ENCODE results near the gene DHX35.

DHX35 gene

DNA sequence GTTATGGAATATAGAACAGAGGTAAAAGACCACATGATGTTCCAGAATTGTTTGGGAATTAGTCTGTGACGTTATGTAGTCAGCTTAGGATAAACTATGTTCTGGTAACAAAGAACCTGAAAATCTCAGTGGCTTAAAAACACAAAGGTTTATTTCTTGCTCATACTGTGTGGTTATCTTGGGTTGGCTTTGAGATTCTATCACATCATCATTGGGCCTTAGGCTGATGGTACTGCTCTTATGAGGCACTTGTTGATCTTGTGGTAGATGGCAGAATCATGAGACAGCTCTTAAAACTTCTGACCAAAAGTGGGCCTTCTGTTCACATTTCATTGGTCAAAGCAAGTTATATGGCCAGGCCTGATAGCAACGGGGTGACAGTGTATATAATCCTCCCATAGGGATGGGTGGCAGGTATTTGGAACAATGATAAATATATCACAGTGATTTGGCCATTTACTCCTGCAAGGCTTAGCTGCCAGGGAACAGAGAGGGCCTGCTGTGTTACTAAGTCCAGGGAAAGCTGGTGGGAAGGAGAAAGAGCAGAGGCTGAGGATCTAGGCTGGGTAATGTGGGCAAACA lies 13.5 kb downstream of the DHX35 start:
- ChIA-PET POLR2A (no interaction called here), CTCF (no interaction called here)
- TF ChIP-seq FOXM1 (IDR thresholded peaks at IDR 0.05; ENCODE audit: borderline replicate concordance) (no peak), SUZ12 (IDR thresholded peaks at IDR 0.05) (no peak), BHLHE40 (IDR thresholded peaks at IDR 0.05; ENCODE audit: borderline replicate concordance) (no peak), TARDBP (IDR thresholded peaks at IDR 0.05) (no peak), ARNT (IDR thresholded peaks at IDR 0.05) (no peak), FOXA1 (IDR thresholded peaks at IDR 0.05) (no peak), L3MBTL2 (conservative IDR thresholded peaks at IDR 0.05) (no peak), NFRKB (IDR thresholded peaks at IDR 0.05) (no peak), HDGF (IDR thresholded peaks at IDR 0.05; ENCODE audit: borderline replicate concordance) (no peak), FOXK2 (IDR thresholded peaks at IDR 0.05) (no peak), SP1 (IDR thresholded peaks at IDR 0.05) (no peak)
- TF ChIP-seq, protein P1, sequence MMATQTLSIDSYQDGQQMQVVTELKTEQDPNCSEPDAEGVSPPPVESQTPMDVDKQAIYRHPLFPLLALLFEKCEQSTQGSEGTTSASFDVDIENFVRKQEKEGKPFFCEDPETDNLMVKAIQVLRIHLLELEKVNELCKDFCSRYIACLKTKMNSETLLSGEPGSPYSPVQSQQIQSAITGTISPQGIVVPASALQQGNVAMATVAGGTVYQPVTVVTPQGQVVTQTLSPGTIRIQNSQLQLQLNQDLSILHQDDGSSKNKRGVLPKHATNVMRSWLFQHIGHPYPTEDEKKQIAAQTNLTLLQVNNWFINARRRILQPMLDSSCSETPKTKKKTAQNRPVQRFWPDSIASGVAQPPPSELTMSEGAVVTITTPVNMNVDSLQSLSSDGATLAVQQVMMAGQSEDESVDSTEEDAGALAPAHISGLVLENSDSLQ (IDR thresholded peaks at IDR 0.05) = no peak
- DNase-seq (ENCODE audit: extremely low spot score) = no peak

- no peak for DNase-seq (ENCODE audit: extremely low spot score)
- no peak for TF ChIP-seq FOXM1 (IDR thresholded peaks at IDR 0.05; ENCODE audit: borderline replicate concordance)
- TF ChIP-seq L3MBTL2 (conservative IDR thresholded peaks at IDR 0.05) = no peak
- TF ChIP-seq BHLHE40 (IDR thresholded peaks at IDR 0.05; ENCODE audit: borderline replicate concordance) = no peak
- TF ChIP-seq FOXK2 (IDR thresholded peaks at IDR 0.05) = no peak
- no peak for TF ChIP-seq SP1 (IDR thresholded peaks at IDR 0.05)
- TF ChIP-seq HDGF (IDR thresholded peaks at IDR 0.05; ENCODE audit: borderline replicate concordance) = no peak
- no peak for TF ChIP-seq SUZ12 (IDR thresholded peaks at IDR 0.05)
- no peak for TF ChIP-seq TARDBP (IDR thresholded peaks at IDR 0.05)
- no peak for TF ChIP-seq LEF1 (IDR thresholded peaks at IDR 0.05; ENCODE audit: borderline replicate concordance)
- TF ChIP-seq ELF4 (IDR thresholded peaks at IDR 0.05) = no peak
- no peak for TF ChIP-seq CTBP1 (IDR thresholded peaks at IDR 0.05; ENCODE audit: borderline replicate concordance)
- ChIA-PET CTCF (interaction anchor here (0.6 kb wide), 1 partner anchor 454 kb away, joined by 4 read pairs; no protein-coding TSS in a partner anchor), POLR2A (interaction anchor here (1.3 kb wide), 1 partner anchor 17 kb away, joined by 3 read pairs; the partner anchor contains the start of gene DHX35)
Measured at GRCh38 chr20:38979434-38979833, 17.3 kb downstream of the DHX35 start.

- DNase-seq (ENCODE audit: extremely low spot score) = no peak
- TF ChIP-seq HDGF (IDR thresholded peaks at IDR 0.05; ENCODE audit: borderline replicate concordance) (no peak), ELF4 (IDR thresholded peaks at IDR 0.05) (no peak), TARDBP (IDR thresholded peaks at IDR 0.05) (no peak), ARNT (IDR thresholded peaks at IDR 0.05) (no peak), SP1 (IDR thresholded peaks at IDR 0.05) (no peak), BHLHE40 (IDR thresholded peaks at IDR 0.05; ENCODE audit: borderline replicate concordance) (no peak), ZNF384 (IDR thresholded peaks at IDR 0.05) (no peak), FOXM1 (IDR thresholded peaks at IDR 0.05; ENCODE audit: borderline replicate concordance) (no peak)
- ChIA-PET CTCF (interaction anchor here (0.6 kb wide), 1 partner anchor 455 kb away, joined by 4 read pairs; no protein-coding TSS in a partner anchor), POLR2A (interaction anchor here (1.3 kb wide), 1 partner anchor 18 kb away, joined by 3 read pairs; the partner anchor contains the start of gene DHX35)
Measured at GRCh38 chr20:38979842-38980241, 17.7 kb downstream of the DHX35 start.

DNA sequence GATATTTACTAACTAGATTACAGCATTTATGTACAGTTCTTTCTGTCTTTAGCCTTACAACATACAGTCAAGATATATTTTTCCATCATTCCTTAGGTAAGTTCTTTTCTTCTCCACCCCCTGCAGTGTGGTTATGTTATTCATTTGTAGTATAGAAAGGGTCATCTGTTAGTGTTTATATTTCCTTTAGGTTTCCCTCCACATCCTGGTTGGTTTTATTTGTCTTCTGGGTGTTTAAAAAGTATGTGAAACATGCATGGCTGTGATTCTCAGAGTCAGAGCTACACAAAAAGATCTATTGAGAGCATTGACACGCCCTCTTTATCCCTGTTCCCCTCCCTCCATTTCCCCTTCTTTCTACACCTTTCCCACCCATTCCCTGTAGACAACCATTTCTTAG lies 20.1 kb downstream of the DHX35 start:
- TF ChIP-seq SP1 (IDR thresholded peaks at IDR 0.05) (no peak), SUZ12 (IDR thresholded peaks at IDR 0.05) (no peak), FOXA1 (IDR thresholded peaks at IDR 0.05) (no peak), BHLHE40 (IDR thresholded peaks at IDR 0.05; ENCODE audit: borderline replicate concordance) (no peak), NFRKB (IDR thresholded peaks at IDR 0.05) (no peak), FOXM1 (IDR thresholded peaks at IDR 0.05; ENCODE audit: borderline replicate concordance) (no peak), ELF4 (IDR thresholded peaks at IDR 0.05) (no peak), TARDBP (IDR thresholded peaks at IDR 0.05) (no peak), HDGF (IDR thresholded peaks at IDR 0.05; ENCODE audit: borderline replicate concordance) (no peak), CTBP1 (IDR thresholded peaks at IDR 0.05; ENCODE audit: borderline replicate concordance) (no peak), LEF1 (IDR thresholded peaks at IDR 0.05; ENCODE audit: borderline replicate concordance) (no peak), ARNT (IDR thresholded peaks at IDR 0.05) (no peak), ZNF384 (IDR thresholded peaks at IDR 0.05) (no peak)
- TF ChIP-seq, protein P1 (IDR thresholded peaks at IDR 0.05) = no peak
- POLR2A ChIA-PET = interaction anchor here (1.0 kb wide), 1 partner anchor 20 kb away, joined by 6 read pairs; the partner anchor contains the start of gene DHX35
- no peak for DNase-seq (ENCODE audit: extremely low spot score)
- CTCF ChIA-PET = no interaction called here

DNA sequence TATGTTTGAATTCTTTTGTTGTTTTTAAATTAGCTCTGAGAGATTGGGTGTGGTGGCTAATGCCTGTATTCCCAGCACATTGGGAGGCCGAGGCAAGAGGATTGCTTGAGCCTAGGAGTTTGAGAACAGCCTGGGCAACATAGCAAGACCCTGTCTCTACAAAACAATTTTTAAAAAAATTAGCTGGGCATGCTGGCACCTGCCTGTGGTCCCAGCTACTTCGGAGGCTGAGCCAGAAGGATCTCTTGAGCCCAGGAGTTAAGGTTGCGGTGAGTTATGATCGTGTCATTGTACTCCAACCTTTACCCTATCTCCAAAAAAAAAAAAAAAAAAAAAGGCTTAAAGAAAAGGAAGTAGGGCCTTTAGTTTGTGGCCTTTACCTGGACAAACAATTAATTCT lies 22.9 kb downstream of the DHX35 start:
- ChIA-PET POLR2A (no interaction called here), CTCF (no interaction called here)

DNA sequence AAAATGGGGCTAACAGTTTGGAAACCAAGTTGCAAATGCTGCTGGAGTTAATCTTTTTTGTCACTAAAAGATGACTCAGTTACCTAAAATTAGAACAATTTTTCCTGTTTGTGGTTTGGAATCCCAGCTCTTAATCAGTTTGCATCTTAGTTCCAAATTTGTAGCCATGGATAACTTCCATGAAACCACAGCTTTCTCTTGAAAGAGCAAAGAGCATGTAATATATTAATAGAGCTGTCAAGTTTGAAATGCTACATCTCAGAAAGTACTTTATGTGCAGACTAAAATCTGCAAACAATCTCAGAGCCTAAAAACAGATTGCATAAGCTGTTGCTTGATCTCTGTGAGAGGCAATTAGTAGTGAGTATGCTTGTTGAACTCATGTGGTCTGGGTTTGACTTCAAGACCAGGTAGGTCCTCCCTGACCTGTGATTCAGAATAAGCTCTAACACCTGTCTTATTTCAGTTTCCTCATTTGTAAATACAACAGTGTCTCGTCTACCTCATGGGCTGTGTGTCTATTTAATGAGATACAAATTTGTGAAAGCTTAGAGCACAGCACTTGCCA lies 23.5 kb downstream of the DHX35 start:
- ChIA-PET CTCF (interaction anchor here (0.5 kb wide), 1 partner anchor 57 kb away, joined by 3 read pairs; no protein-coding TSS in a partner anchor), POLR2A (no interaction called here)
- TF ChIP-seq HDGF (IDR thresholded peaks at IDR 0.05; ENCODE audit: borderline replicate concordance) = no peak
- no peak for TF ChIP-seq SP1 (IDR thresholded peaks at IDR 0.05)
- TF ChIP-seq ARNT (IDR thresholded peaks at IDR 0.05) = no peak
- TF ChIP-seq ELF4 (IDR thresholded peaks at IDR 0.05) = no peak
- TF ChIP-seq FOXK2 (IDR thresholded peaks at IDR 0.05) = no peak
- TF ChIP-seq TARDBP (IDR thresholded peaks at IDR 0.05) = no peak
- no peak for TF ChIP-seq FOXA1 (IDR thresholded peaks at IDR 0.05)
- no peak for TF ChIP-seq BHLHE40 (IDR thresholded peaks at IDR 0.05; ENCODE audit: borderline replicate concordance)
- TF ChIP-seq LEF1 (IDR thresholded peaks at IDR 0.05; ENCODE audit: borderline replicate concordance) = no peak
- TF ChIP-seq L3MBTL2 (conservative IDR thresholded peaks at IDR 0.05) = no peak
- TF ChIP-seq, protein P1 (IDR thresholded peaks at IDR 0.05) = no peak
- TF ChIP-seq FOXM1 (IDR thresholded peaks at IDR 0.05; ENCODE audit: borderline replicate concordance) = no peak
- TF ChIP-seq CTBP1 (IDR thresholded peaks at IDR 0.05; ENCODE audit: borderline replicate concordance) = no peak
- no peak for TF ChIP-seq SUZ12 (IDR thresholded peaks at IDR 0.05)
- no peak for TF ChIP-seq NFRKB (IDR thresholded peaks at IDR 0.05)
- no peak for DNase-seq (ENCODE audit: extremely low spot score)

More for the DNA sequence above, 22.9 kb downstream of the DHX35 start:
- no peak for TF ChIP-seq TARDBP (IDR thresholded peaks at IDR 0.05)
- no peak for TF ChIP-seq FOXM1 (IDR thresholded peaks at IDR 0.05; ENCODE audit: borderline replicate concordance)
- TF ChIP-seq BHLHE40 (IDR thresholded peaks at IDR 0.05; ENCODE audit: borderline replicate concordance) = no peak
- TF ChIP-seq, protein P1 (IDR thresholded peaks at IDR 0.05) = no peak
- DNase-seq (ENCODE audit: extremely low spot score) = no peak
